ENCODE data around the gene PFN3.
"Not testable (repeated sequence)": the region's sequence is repeated elsewhere in the genome, so short reads cannot be mapped to it uniquely, and the experiment has no call there.

The PFN3 gene

GRCh38 chr5:177425801-177426565 is 25.5 kb upstream of the PFN3 start:
- peak; percentile 99 to 100 for DNase-seq (ENCODE audit: low read depth in 2 of 2)

GRCh38 chr5:177425196-177425800 is 24.8 kb upstream of the PFN3 start:
- no peak for DNase-seq (ENCODE audit: low read depth in 2 of 2)

GRCh38 chr5:177423671-177424070 is 23.2 kb upstream of the PFN3 start:
- no peak for DNase-seq (ENCODE audit: low read depth in 2 of 2)

GRCh38 chr5:177421062-177421798 is 20.8 kb upstream of the PFN3 start:
- DNase-seq (ENCODE audit: low read depth in 2 of 2) = no peak

- not testable (repeated sequence) for DNase-seq (ENCODE audit: low read depth in 2 of 2)
Observed at GRCh38 chr5:177420472-177420871, 20.0 kb upstream of the PFN3 start.

- DNase-seq (ENCODE audit: low read depth in 2 of 2) = no peak
Observed at GRCh38 chr5:177419046-177419445, 18.6 kb upstream of the PFN3 start.

GRCh38 chr5:177417081-177417480 is 16.6 kb upstream of the PFN3 start:
- not testable (repeated sequence) for DNase-seq (ENCODE audit: low read depth in 2 of 2)

GRCh38 chr5:177414481-177414880 is 14.0 kb upstream of the PFN3 start:
- DNase-seq (ENCODE audit: low read depth in 2 of 2) = no peak

GRCh38 chr5:177412603-177413233 is 12.3 kb upstream of the PFN3 start:
- DNase-seq (ENCODE audit: low read depth in 2 of 2) = no peak

- no peak for DNase-seq (ENCODE audit: low read depth in 2 of 2)
Observed at GRCh38 chr5:177410575-177410974, 10.1 kb upstream of the PFN3 start.

- no peak for DNase-seq (ENCODE audit: low read depth in 2 of 2)
Observed at GRCh38 chr5:177409043-177409801, 8.8 kb upstream of the PFN3 start, which contains the start of gene F12. F12 (minus strand) TSS chr5:177409564; CDS start chr5:177409527, 37 bp downstream.

GRCh38 chr5:177405805-177406204 is 5.3 kb upstream of the PFN3 start:
- no peak for DNase-seq (ENCODE audit: low read depth in 2 of 2)

- no peak for DNase-seq (ENCODE audit: low read depth in 2 of 2)
Observed at GRCh38 chr5:177405312-177405711, 4.9 kb upstream of the PFN3 start.

GRCh38 chr5:177404641-177405179 is 4.2 kb upstream of the PFN3 start:
- DNase-seq (ENCODE audit: low read depth in 2 of 2) = no peak

GRCh38 chr5:177403792-177404640 is 3.6 kb upstream of the PFN3 start:
- DNase-seq (ENCODE audit: low read depth in 2 of 2) = peak; percentile 71 to 79

GRCh38 chr5:177403102-177403791 is 2.8 kb upstream of the PFN3 start:
- DNase-seq (ENCODE audit: low read depth in 2 of 2) = no peak

- peak; percentile 52 to 65 for DNase-seq (ENCODE audit: low read depth in 2 of 2)
Observed at GRCh38 chr5:177402271-177403043, 2.0 kb upstream of the PFN3 start.

GRCh38 chr5:177397875-177398390 is 2.5 kb downstream of the PFN3 start:
- no peak for DNase-seq (ENCODE audit: low read depth in 2 of 2)

GRCh38 chr5:177396807-177397206 is 3.7 kb downstream of the PFN3 start:
- DNase-seq (ENCODE audit: low read depth in 2 of 2) = no peak

Measured in activated CD4-positive, alpha-beta T cell treated with anti-CD3 and anti-CD28 coated beads for 24 hours (primary cell).